Large intestine (tissue), 3 donors: ENCODE measurements around the gene CTNNAL1. TPM values are rescaled to one million over a fixed set of nuclear protein-coding genes. Genes with fewer than 3 reads are reported as not detected.
A peak's percentile ranks its signal among the peaks of the same experiment; 100 is the strongest.

Source experiments
- DNase-seq, 2 donors: peaks; one replicate each; pipeline versions ENCODE4 v3.0.0 to v3.0.0-alpha.2; 2013
- H3K27ac ChIP-seq: one replicate; pipeline ENCODE4 v1.5.1; 2013; ENCODE audit warnings: low read length
- H3K27me3 ChIP-seq: 2 replicates; pipeline ENCODE4 v1.6.1; 2013; ENCODE audit warnings: low read length; ENCODE audit not compliant: control insufficient read depth, insufficient read depth
- H3K36me3 ChIP-seq: 2 replicates; pipeline ENCODE4 v1.6.1; 2013; ENCODE audit warnings: low read length; ENCODE audit not compliant: control insufficient read depth, insufficient read depth
- H3K4me1 ChIP-seq: one replicate; pipeline ENCODE4 v1.6.1; 2013; ENCODE audit warnings: low read length; ENCODE audit not compliant: control insufficient read depth, insufficient read depth
- H3K4me3 ChIP-seq: one replicate; pipeline ENCODE4 v1.5.1; 2013; ENCODE audit warnings: low read length
- H3K9me3 ChIP-seq: one replicate; pipeline ENCODE4 v1.6.1; 2013; ENCODE audit warnings: mild to moderate bottlenecking, low read depth, low read length, moderate library complexity; ENCODE audit not compliant: control insufficient read depth
- WGBS: methylation state at CpG from one replicate; pipeline ENCODE4 v1.1.5; 2013; ENCODE audit warnings: low lambda C conversion rate; ENCODE audit not compliant: insufficient coverage; 5-methylcytosine and 5-hydroxymethylcytosine counted together
- polyA plus RNA-seq: library from polyadenylated mRNA; unstranded; fragments of 120-200 nt; gene quantifications from one replicate; pipeline ENCODE4 v1.2.1, GENCODE V29; 2013

The CTNNAL1 gene
- polyA plus RNA-seq, 1 donor = 24.0 TPM

DNA sequence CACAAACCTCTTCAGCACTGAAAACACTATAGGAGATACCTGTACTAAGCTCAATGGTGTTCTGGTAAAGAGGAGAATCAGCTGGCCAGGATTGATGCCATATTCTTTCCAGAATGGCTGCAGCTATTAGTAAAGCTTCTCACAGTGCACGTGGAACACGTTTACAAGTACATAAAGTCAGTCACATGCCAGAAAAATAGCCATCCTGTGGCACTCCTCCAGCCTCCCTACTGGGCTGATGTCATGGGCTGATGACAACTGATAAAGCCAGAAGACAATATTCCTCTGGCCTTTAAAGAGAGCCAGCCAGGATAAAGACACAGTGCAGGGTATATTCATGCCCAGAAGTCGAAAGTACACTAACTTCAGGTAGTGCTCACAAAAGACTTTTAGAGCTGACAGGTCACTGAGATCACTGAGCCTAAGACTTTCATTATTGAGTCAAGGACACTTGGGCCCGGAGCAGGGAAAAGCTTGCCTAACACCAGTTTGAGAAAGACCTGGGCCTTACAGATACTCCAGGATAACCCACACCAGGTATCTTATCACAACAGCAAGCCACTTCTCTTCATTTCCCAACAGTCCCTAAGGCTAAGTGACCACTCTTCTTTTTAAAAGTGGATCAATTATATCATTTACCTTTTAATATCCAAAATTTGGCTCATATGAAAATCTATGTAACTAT is 49.7 kb downstream of the CTNNAL1 start:
- WGBS = no CpG with 5 or more reads among the region's 4 CpGs
- Histone ChIP-seq H3K9me3 (no peaks in the 10 kb centered on the region), H3K36me3 (peaks cover 2% of the 10 kb centered on the region), H3K27ac (no peak overlapping the region), H3K27me3 (no peaks in the 10 kb centered on the region), H3K4me1 (no peaks in the 10 kb centered on the region), H3K4me3 (no peak overlapping the region)
- no peak for DNase-seq

GRCh38 chr9:108961151-108961550 is 52.1 kb downstream of the CTNNAL1 start:
- Histone ChIP-seq H3K4me1 (no peaks in the 10 kb centered on the region), H3K27ac (no peak overlapping the region)
- WGBS = no CpG with 5 or more reads among the region's 2 CpGs

GRCh38 chr9:108960331-108960730 is 53.0 kb downstream of the CTNNAL1 start:
- Histone ChIP-seq H3K27ac (no peak overlapping the region), H3K9me3 (no peaks in the 10 kb centered on the region), H3K4me3 (no peak overlapping the region), H3K4me1 (no peaks in the 10 kb centered on the region), H3K36me3 (peaks cover 2% of the 10 kb centered on the region), H3K27me3 (no peaks in the 10 kb centered on the region)
- 50% methylated on average over 2 of the region's 6 CpGs for WGBS
- DNase-seq = no peak

More at GRCh38 chr9:108961151-108961550, 52.1 kb downstream of the CTNNAL1 start:
- no peak overlapping the region for H3K4me3 ChIP-seq
- H3K27me3 ChIP-seq = no peaks in the 10 kb centered on the region
- no peaks in the 10 kb centered on the region for H3K9me3 ChIP-seq
- DNase-seq = no peak
- peaks cover 2% of the 10 kb centered on the region for H3K36me3 ChIP-seq

- no peaks in the 10 kb centered on the region for H3K36me3 ChIP-seq
- H3K4me1 ChIP-seq = no peaks in the 10 kb centered on the region
- H3K9me3 ChIP-seq = no peaks in the 10 kb centered on the region
- no peaks in the 10 kb centered on the region for H3K27me3 ChIP-seq
- no peak overlapping the region for H3K4me3 ChIP-seq
- no peak overlapping the region for H3K27ac ChIP-seq
- DNase-seq = no peak
Measured at GRCh38 chr9:108956631-108957026, 56.7 kb downstream of the CTNNAL1 start.

GRCh38 chr9:108956022-108956630 is 57.2 kb downstream of the CTNNAL1 start:
- no peaks in the 10 kb centered on the region for H3K27me3 ChIP-seq
- 100% methylated on average over 1 of the region's 4 CpGs for WGBS

DNA sequence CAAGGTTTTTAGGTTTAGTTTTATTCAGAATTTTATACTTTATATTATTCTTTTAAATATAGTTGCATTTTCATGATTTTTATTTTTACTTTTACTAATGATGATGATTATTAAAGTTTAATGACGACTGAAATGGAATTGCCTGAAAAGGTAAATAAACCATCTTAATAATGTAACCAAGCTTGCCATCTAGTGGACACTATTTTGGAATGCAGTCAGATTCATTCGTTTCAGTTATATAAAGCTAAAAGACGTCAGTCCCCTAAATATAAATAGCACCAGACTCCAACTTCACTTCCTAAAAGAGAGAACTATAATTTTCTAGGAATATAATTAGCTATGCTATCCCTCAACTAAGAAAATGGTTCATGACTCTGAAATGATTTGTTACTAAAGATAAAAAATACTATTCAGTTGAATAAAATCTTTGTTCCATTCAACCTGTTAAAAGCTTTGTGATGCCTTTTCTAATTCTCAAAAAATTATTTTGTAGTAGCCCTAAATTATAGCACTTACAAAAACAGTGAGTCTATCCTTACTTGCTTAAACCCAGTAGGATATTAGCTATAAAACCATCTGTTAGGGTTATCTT is 59.2 kb downstream of the CTNNAL1 start:
- WGBS = 0% methylated on average over 1 of the region's 3 CpGs
- Histone ChIP-seq H3K27ac (no peak overlapping the region), H3K9me3 (no peaks in the 10 kb centered on the region)

More at GRCh38 chr9:108956022-108956630, 57.2 kb downstream of the CTNNAL1 start:
- no peaks in the 10 kb centered on the region for H3K9me3 ChIP-seq
- no peaks in the 10 kb centered on the region for H3K4me1 ChIP-seq
- no peak for DNase-seq
- no peak overlapping the region for H3K27ac ChIP-seq
- H3K36me3 ChIP-seq = no peaks in the 10 kb centered on the region
- H3K4me3 ChIP-seq = no peak overlapping the region

GRCh38 chr9:108951578-108951977 is 61.7 kb downstream of the CTNNAL1 start:
- Histone ChIP-seq H3K27me3 (no peaks in the 10 kb centered on the region), H3K9me3 (no peaks in the 10 kb centered on the region), H3K27ac (no peak overlapping the region), H3K36me3 (no peaks in the 10 kb centered on the region), H3K4me1 (no peaks in the 10 kb centered on the region), H3K4me3 (no peak overlapping the region)
- no peak for DNase-seq
- WGBS = 88% methylated on average over 1 of the region's 2 CpGs

More for the DNA sequence above, 59.2 kb downstream of the CTNNAL1 start:
- DNase-seq = peak in 1 of 2 donors; percentile 23
- Histone ChIP-seq H3K27me3 (no peaks in the 10 kb centered on the region), H3K4me1 (no peaks in the 10 kb centered on the region), H3K4me3 (no peak overlapping the region), H3K36me3 (no peaks in the 10 kb centered on the region)

DNA sequence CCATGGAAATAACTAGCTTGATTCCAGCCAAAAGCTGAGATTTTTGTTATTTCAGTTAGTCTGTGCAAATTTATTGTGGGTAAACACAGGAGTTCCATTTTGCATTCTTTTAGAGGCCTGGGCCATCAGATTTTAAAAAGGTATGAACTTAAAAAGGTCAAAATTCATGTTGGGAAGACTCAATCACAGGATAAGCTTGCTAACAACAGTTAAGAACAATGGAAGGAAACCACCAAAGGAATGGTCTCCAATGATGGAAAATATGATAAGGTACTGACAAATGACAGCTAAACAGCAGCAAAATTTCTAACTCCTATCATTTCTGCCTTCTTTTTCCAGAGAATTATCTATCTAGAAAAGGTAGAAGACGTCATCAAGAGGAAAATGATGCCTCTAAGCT is 63.1 kb downstream of the CTNNAL1 start:
- Histone ChIP-seq H3K27ac (no peak overlapping the region), H3K4me3 (no peak overlapping the region), H3K36me3 (no peaks in the 10 kb centered on the region), H3K4me1 (no peaks in the 10 kb centered on the region), H3K9me3 (no peaks in the 10 kb centered on the region), H3K27me3 (no peaks in the 10 kb centered on the region)
- 83% methylated on average over 1 of the region's 1 CpG for WGBS
- no peak for DNase-seq

- Histone ChIP-seq H3K9me3 (no peaks in the 10 kb centered on the region), H3K4me3 (no peak overlapping the region), H3K27me3 (no peaks in the 10 kb centered on the region), H3K27ac (no peak overlapping the region), H3K4me1 (peaks cover 4% of the 10 kb centered on the region), H3K36me3 (peaks cover 17% of the 10 kb centered on the region)
- DNase-seq = no peak
- 100% methylated on average over 1 of the region's 4 CpGs for WGBS
Measured at GRCh38 chr9:108939975-108940374, 73.3 kb downstream of the CTNNAL1 start.

DNA sequence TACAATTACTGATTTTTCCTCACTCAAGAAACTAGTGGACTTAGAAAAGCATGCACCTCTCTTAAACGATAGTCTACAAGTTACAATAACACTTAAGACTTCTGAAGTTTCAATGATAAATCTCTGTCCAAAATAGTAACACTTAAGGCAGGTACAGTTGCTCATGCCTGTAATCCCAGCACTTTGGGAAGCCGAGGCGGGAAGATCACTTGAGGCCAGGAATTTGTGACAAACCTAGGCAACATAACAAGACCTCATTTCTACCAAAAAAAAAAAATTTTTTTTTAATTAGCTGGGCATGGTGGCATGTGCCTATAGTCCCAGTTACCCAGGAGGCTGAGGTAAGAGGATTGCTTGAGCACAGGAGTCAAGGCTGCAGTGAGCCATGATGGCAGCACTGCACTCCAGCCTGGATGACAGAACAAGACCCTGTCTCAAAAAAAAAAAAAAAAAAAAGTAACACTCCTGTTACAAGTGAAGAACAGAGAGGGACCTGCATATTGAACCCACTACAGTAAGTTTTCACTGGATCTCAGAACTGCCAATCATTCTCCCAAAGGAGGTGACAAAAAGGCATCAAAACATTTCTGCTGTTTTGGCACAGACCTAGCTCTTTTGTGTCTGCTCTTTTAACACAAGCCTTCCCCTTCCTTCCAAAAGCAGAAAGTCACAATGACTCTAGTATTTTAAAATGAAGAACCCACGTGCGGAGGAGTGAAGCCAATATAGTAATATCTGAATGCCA is 75.6 kb downstream of the CTNNAL1 start:
- Histone ChIP-seq H3K9me3 (no peaks in the 10 kb centered on the region), H3K4me1 (peaks cover 5% of the 10 kb centered on the region), H3K27me3 (no peaks in the 10 kb centered on the region), H3K27ac (no peak overlapping the region), H3K4me3 (no peak overlapping the region), H3K36me3 (peaks cover 17% of the 10 kb centered on the region)
- WGBS = 100% methylated on average over 2 of the region's 5 CpGs
- no peak for DNase-seq
